ENCODE results near the gene GBP4.

Gene GBP4

GRCh38 chr1:89203166-89203565 lies 4.4 kb upstream of the GBP4 start:
- TF ChIP-seq ZFX (IDR thresholded peaks at IDR 0.05; ENCODE audit: borderline replicate concordance): no peak
- no peak for TF ChIP-seq CTCF (IDR thresholded peaks at IDR 0.05)
- H3K27ac ChIP-seq: no peak overlapping the region

- TF ChIP-seq CTCF (IDR thresholded peaks at IDR 0.05) (no peak), ZFX (IDR thresholded peaks at IDR 0.05; ENCODE audit: borderline replicate concordance) (no peak)
- H3K27ac ChIP-seq: no peak overlapping the region
Measured at GRCh38 chr1:89201106-89201794, 2.5 kb upstream of the GBP4 start.

- TF ChIP-seq CTCF (IDR thresholded peaks at IDR 0.05) (no peak), ZFX (IDR thresholded peaks at IDR 0.05; ENCODE audit: borderline replicate concordance) (no peak)
- no peak overlapping the region for H3K27ac ChIP-seq
Measured at GRCh38 chr1:89200663-89201062, 1.9 kb upstream of the GBP4 start.

GRCh38 chr1:89199525-89200031 lies 836 bp upstream of the GBP4 start:
- H3K27ac ChIP-seq: no peak overlapping the region
- TF ChIP-seq CTCF (IDR thresholded peaks at IDR 0.05) (no peak), ZFX (IDR thresholded peaks at IDR 0.05; ENCODE audit: borderline replicate concordance) (no peak)

GRCh38 chr1:89198081-89198480 lies 661 bp downstream of the GBP4 start:
- TF ChIP-seq ZFX (IDR thresholded peaks at IDR 0.05; ENCODE audit: borderline replicate concordance) (no peak), CTCF (IDR thresholded peaks at IDR 0.05) (no peak)
- H3K27ac ChIP-seq: no peak overlapping the region

- no peak for TF ChIP-seq ZFX (IDR thresholded peaks at IDR 0.05; ENCODE audit: borderline replicate concordance)
- no peak for TF ChIP-seq CTCF (IDR thresholded peaks at IDR 0.05)
- no peak overlapping the region for H3K27ac ChIP-seq
Measured at GRCh38 chr1:89195476-89195875, 3.3 kb downstream of the GBP4 start.

- no peak overlapping the region for H3K27ac ChIP-seq
- no peak for TF ChIP-seq CTCF (IDR thresholded peaks at IDR 0.05)
- no peak for TF ChIP-seq ZFX (IDR thresholded peaks at IDR 0.05; ENCODE audit: borderline replicate concordance)
Measured at GRCh38 chr1:89191314-89191713, 7.4 kb downstream of the GBP4 start.

Measured in 22Rv1 (cell line).